Activated CD8-positive, alpha-beta memory T cell treated with anti-CD3 and anti-CD28 coated beads, Interleukin-2, amount 50 U/mL, for 48 hours (primary cell): ENCODE results near the gene SDK2.

Source experiments
- DNase-seq: peaks from one replicate; pipeline ENCODE4 v3.0.0-alpha.2; 2020

SDK2 gene

DNA sequence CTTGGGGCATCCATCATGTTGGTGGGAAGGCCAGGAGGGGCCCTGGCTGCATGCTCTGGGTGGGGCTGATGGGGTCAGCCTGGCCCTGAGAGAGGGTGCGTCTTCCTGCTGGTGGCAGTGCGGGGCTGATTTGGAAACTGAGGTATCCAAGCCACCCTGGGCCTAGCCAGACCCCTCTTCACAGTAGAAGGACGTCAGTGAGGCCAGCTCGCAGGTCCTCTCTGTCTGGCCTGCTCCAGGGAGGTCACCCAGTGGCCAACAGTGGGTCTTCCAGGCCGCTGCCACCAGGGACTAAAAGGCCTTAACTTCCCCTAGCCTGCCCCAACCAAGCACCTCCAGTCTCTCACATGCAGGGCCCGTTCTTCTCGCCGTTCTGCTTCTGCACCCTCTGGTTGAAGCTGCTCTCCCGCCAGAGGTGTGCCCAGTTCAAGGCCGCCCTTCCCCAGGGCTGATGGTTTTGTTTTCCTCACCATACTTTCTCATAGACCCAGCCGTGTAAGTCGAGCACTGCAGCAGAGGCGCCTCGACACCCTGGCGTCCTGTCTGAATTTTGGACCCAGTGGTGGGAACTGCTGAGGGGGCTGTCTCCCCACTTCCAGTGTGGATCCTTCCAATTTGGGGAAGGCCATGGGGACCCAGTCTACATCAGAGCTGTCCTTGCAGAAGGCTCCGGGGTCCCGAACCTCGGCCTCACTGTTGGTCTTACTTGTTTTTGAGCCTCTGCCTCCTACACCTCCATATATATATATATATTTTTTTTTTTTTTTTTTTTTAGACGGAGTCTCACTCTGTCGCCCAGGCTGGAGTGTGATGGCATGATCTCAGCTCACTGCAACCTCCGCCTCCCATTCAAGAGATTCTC lies 289.6 kb downstream of the SDK2 start:
- no peak for DNase-seq

DNA sequence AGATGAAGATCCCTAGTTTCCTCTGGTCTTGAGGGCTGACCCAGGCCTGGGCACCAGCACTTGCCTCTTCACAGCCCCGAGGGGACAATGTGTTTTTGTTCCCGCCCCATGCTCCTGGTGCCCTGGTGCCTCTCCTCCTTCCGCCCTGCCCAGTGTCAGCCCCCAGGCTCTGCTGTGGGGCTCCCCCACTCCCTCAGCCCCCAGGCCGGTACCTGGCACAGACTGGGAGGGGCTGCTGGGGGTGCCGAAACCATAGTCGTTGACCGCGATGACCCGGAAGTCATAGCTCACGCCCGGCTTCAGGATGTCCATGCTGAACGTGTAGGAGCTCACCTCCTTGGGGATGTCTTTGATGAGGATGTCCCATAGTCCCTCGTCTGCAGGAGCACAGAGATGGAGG lies 292.0 kb downstream of the SDK2 start:
- no peak for DNase-seq

DNA sequence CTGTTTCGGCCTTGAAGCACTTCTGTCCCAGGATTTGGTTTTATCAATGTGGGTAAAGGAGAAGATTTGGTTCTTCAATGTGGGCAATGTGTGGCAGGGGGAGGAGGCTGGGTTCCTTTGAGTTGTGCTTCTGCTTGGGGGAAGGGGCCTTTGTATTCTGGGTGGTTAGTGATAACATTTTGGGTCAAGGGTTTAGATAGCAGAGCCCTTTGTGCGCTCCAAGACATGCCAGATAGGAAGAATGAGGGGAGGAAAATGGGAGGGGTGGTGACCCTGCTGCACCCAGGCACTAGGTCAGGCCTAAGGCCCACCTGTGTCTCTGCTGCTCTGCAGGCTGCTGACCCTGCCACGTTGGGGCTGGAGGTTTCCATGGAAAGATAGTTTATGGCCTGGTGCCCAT lies 292.5 kb downstream of the SDK2 start:
- no peak for DNase-seq

DNA sequence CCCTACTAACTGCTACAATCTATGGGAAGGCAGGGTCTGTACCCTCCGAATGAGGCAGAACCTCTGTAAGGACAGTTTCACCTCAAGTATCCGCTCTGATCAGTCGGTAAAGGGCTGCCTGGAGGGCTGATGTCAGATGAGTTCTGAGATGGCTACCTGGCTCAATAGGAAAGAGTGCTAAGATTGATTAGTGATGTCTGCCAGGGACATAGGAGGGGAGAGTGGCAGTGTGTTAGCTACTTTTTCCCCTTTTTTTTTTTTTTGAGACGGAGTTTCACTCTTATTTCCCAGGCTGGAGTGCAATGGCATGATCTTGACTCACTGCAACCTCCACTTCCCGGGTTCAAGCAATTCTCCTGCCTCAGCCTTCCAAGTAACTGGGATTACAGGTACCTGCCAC lies 293.4 kb downstream of the SDK2 start:
- DNase-seq = no peak

GRCh38 chr17:73349647-73350046 lies 294.6 kb downstream of the SDK2 start:
- DNase-seq = no peak

- no peak for DNase-seq
Measured at GRCh38 chr17:73349138-73349537, 295.1 kb downstream of the SDK2 start.

DNA sequence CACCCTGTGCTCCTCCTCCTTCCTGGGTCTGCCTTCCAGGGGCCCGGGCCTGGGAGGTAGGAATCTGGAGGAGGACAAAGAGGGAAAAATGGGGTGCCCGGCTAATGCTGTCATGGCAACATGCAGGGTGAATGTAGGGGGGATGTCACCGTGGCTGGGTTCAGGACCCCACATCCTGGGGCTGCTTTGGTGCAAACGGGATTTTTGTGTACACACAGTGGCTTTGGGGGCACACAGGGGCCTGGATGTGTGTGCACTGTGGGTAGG lies 295.5 kb downstream of the SDK2 start:
- no peak for DNase-seq

DNA sequence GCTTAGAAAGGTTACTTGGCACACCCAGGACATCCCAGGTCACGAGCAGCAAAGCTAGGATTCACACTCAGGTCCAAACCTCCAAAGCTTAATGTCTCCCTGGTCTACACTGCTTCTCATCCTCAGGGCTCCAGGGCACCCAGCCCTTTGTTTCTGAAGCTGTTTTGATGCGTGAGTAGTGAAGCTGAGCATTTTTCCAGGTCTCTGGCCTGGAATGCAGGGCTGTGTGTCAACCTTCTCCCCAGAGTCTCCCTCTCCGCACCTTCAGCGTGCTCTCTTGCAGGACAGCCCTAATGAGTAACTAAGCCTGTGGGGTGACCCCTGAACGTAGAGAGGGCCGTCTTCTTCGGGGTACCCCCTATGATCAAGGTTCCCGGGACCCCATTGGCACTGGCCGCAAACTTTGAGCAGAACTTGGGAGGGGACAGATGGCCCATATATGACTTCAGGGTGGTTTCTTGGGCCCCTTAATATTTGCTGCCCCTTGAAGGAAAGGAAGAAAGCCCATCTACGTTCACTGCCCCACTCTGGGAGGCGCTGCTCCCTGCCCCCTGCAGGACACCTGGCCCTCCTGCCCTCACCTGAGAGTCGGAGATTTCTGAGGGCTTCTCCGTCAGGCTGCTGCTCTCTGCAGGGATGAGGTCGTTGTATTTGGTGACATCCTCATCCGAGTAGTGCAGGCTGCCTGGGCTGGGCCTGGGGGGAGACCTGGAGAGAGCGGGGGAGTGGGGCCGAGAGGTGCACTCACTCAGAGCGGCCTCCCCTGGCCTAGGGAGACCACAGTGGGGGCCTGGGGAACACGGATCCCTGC lies 296.0 kb downstream of the SDK2 start:
- DNase-seq = no peak

DNA sequence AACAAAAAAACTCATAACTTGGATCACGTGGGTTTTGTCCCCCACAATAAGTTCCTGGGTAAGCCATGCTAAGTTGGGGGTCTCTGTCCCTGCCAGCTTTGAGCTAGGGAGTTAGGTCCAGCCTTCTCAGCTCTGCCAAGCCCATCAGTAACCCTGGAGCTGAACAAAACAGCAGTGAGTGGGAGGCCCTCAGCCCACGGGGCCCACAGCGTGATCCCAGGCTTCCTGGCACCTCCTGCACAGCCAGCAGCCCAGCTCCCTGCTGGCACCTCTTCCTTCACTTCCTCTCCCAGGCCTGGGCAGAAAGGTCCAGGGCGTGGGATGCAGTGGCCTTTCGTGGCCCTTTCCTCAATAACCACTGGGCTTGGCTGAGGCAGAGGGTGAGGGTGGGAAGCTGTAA lies 296.9 kb downstream of the SDK2 start:
- no peak for DNase-seq

- DNase-seq = no peak
Measured at GRCh38 chr17:73346501-73347162, 297.6 kb downstream of the SDK2 start.

- no peak for DNase-seq
Measured at GRCh38 chr17:73343739-73344454, 300.3 kb downstream of the SDK2 start.

- no peak for DNase-seq
Measured at GRCh38 chr17:73343168-73343634, 301.0 kb downstream of the SDK2 start.

DNA sequence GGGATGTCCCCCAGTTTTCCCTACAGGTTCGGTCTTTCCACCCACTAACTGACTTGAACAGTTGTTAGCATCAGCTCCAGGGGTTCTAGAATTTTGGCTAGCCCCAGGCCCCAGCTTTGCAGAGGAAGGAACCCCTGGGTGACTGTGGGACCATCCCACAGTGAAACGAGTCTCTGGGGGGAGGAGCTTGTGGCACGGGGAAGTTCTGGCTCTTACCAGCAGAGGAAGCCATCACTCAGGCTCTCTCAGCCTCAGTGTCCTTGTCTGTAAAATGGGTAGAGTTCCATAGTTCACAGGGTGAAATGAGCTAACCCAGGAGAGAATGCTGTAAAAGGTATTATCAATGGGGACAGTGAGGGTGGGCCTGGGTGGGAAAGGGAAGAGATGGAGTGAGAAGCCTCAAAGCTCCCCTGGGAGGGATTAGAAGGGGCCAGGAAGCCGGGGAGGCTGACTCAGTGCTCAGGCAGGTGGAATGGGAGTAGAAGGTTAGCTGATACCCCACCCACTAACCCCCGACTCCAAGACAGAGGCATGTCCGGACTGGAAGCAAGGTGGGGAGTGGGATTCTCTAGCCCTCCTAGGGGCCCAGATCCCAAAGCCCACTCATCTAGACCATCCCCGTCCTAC lies 301.6 kb downstream of the SDK2 start:
- no peak for DNase-seq

DNA sequence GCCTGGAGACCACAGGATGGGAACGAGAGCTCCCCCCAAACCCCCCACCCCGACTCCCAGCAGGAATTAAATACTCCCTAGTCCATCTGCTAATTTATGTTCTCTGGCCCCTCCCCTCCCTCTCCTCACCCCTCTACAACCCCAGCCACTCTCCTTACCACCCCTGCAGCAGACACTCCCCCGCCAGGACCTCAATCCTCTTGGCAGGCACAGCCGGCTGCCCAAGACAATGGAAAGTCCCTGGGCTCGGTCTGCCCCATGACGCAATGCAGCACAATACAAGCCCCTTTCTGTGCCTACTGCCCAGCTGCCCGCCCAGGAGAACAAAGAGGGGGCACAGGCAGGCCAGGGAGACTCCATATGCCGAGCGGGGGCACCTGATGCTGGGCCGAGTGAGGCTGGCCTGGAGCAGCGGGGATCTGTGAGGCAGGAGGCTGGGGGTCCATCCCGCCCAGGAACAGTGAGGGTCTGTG lies 302.2 kb downstream of the SDK2 start:
- no peak for DNase-seq

DNA sequence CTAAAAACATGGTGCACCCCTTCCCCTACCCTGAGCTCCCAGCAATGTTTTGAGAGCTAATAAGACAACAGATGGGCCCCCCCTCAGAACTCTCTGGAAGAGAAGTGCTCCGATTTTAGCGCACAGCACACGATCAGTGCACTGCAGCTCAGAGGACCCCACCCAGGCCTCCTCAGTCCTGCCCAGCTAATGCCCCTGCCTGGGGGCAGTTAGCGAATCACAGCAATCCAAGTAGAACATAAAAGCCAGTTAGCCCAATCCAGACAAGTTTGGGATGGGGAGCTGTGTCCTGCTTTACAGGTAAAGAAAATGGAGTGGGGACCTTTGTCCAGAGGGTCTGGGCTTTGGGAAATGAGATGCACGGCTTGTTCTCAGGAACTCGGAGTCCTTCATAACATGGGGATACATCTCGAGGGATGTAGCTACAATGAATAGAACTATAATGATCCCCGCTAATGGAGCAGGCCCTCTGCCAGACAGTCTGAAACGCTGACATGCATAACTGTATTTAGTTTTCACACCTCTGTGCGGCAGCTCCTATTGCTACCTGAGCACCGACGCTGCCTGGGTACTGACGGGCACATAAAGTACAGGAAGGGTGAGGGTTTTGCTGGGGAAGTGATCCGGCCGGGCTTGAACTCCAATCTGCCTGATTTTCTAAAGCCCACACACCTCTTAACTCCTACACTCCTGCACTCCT lies 302.7 kb downstream of the SDK2 start:
- no peak for DNase-seq

- DNase-seq = no peak
Measured at GRCh38 chr17:73340093-73340596, 304.1 kb downstream of the SDK2 start.

- no peak for DNase-seq
Measured at GRCh38 chr17:73338566-73339197, 305.6 kb downstream of the SDK2 start.

DNA sequence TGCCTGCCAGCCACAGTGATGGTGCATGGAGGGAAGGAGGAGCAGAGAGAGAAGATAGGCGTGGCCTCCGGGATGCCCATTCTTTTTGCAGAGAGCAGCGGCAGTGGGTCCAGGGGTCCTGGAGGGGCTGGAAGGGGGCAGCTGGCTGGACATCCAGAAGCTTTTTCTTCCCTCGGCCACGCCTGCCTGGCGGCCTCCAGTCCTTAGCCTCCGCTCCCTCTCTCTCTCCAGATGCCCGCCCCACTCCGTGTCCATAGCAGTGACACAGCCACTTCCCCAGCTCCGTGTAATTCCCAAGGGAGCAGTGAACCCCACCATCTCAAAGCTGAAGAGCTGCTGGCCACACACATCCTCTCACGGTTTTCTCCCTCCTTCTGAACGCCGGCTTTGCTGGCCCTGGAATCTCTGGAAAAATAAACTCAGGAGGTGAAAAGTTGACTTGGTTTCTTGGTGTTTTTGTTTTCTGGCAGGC lies 306.2 kb downstream of the SDK2 start:
- no peak for DNase-seq

- no peak for DNase-seq
Measured at GRCh38 chr17:73337330-73337710, 306.9 kb downstream of the SDK2 start.

- no peak for DNase-seq
Measured at GRCh38 chr17:73336408-73337329, 307.6 kb downstream of the SDK2 start.
